Common myeloid progenitor, CD34-positive (primary cell): Measurements from ENCODE around the gene ADK.

Experiments
- CTCF ChIA-PET: fragments of 350-600 bp; sonication (Branson Sonifier 250); formaldehyde crosslinking; loops from one replicate; lab custom pipeline; 2021; ENCODE audit warnings: antibody characterized with exemption; lab: Charles Lee
- POLR2A ChIA-PET: fragments of 350-600 bp; sonication (Branson Sonifier 250); formaldehyde crosslinking; loops from one replicate; lab custom pipeline; 2021; ENCODE audit warnings: antibody characterized with exemption; lab: Charles Lee
- DNase-seq, 3 donors: peaks; one replicate each; pipeline versions ENCODE4 v3.0.0 to v3.0.0-alpha.2; 2013
- H3K27ac ChIP-seq, 2 experiments: 1 replicate in 1 of 2; 2 replicates in 1 of 2; pipeline ENCODE4 v1.7.0; 2013; ENCODE audit warnings: inconsistent platforms in 2 of 2, low read length in 2 of 2, mild to moderate bottlenecking in 2 of 2, low read depth in 1 of 2, moderate library complexity in 1 of 2; ENCODE audit not compliant: severe bottlenecking in 2 of 2, insufficient read depth in 1 of 2, poor library complexity in 1 of 2
- H3K27me3 ChIP-seq, 5 experiments: replicated peaks in 2 of 5; 1 replicate in 3 of 5; 2 replicates in 2 of 5; pipeline versions ENCODE4 v1.6.1 to v1.7.0; 2013; ENCODE audit warnings: low read length in 4 of 5, mild to moderate bottlenecking in 2 of 5, moderate library complexity in 2 of 5, inconsistent platforms in 1 of 5; ENCODE audit not compliant: insufficient read depth in 5 of 5, control insufficient read depth in 4 of 5
- H3K36me3 ChIP-seq, 4 experiments: 1 replicate in 2 of 4; 2 replicates in 2 of 4; pipeline versions ENCODE4 v1.6.1 to v1.7.0; 2013; ENCODE audit warnings: low read length in 3 of 4, control low read depth in 1 of 4, mild to moderate bottlenecking in 1 of 4; ENCODE audit not compliant: control insufficient read depth in 4 of 4, insufficient read depth in 4 of 4
- H3K4me1 ChIP-seq, 4 experiments: 1 replicate in 3 of 4; 2 replicates in 1 of 4; pipeline versions ENCODE4 v1.6.1 to v1.7.1; 2013; ENCODE audit warnings: low read length in 3 of 4, mild to moderate bottlenecking in 3 of 4, control low read depth in 1 of 4, inconsistent platforms in 1 of 4, moderate library complexity in 1 of 4; ENCODE audit not compliant: control insufficient read depth in 4 of 4, insufficient read depth in 4 of 4; ENCODE audit errors: control extremely low read depth in 1 of 4
- H3K4me3 ChIP-seq, 7 experiments: 1 replicate in 4 of 7; 2 replicates in 3 of 7; pipeline versions ENCODE4 v1.5.1 to v1.7.0; 2013; ENCODE audit warnings: mild to moderate bottlenecking in 7 of 7, low read length in 6 of 7, moderate library complexity in 6 of 7, inconsistent platforms in 2 of 7, low read depth in 2 of 7, control low read depth in 1 of 7; ENCODE audit not compliant: insufficient read depth in 4 of 7, control insufficient read depth in 1 of 7; ENCODE audit errors: extremely low read depth in 1 of 7
- H3K9me3 ChIP-seq, 5 experiments: 1 replicate in 4 of 5; 2 replicates in 1 of 5; pipeline versions ENCODE4 v1.6.1 to v1.7.1; 2013; ENCODE audit warnings: low read length in 4 of 5, mild to moderate bottlenecking in 2 of 5, inconsistent platforms in 1 of 5, low read depth in 1 of 5, moderate library complexity in 1 of 5; ENCODE audit not compliant: control insufficient read depth in 4 of 5, insufficient read depth in 2 of 5; ENCODE audit errors: control extremely low read depth in 1 of 5
- WGBS: methylation state at CpG from one replicate; pipeline ENCODE4 v1.1.5; 2013; ENCODE audit not compliant: insufficient coverage; 5-methylcytosine and 5-hydroxymethylcytosine counted together

Gene ADK

GRCh38 chr10:74249865-74250264 lies 98.8 kb downstream of the ADK start:
- no peak for DNase-seq
- no peaks in the 10 kb centered on the region for H3K9me3 ChIP-seq
- H3K36me3 ChIP-seq = no peaks in the 10 kb centered on the region
- peaks cover 0 to 4% (median 0%) of the 10 kb centered on the region in 4 experiments for H3K4me1 ChIP-seq
- H3K27me3 ChIP-seq = no peaks in the 10 kb centered on the region
- no peak overlapping the region for H3K4me3 ChIP-seq
- ChIA-PET POLR2A (no interaction called here), CTCF (interaction anchor here (1.3 to 2.2 kb wide), 4 partner anchors 769 to 851 kb away, joined by 5 to 7 read pairs (median 6); a partner anchor contains a TSS)
- WGBS = no CpG with 5 or more reads among the region's 1 CpG
- no peak overlapping the region for H3K27ac ChIP-seq

GRCh38 chr10:74255214-74255613 lies 104.2 kb downstream of the ADK start:
- Histone ChIP-seq H3K36me3 (no peaks in the 10 kb centered on the region), H3K27me3 (no peaks in the 10 kb centered on the region), H3K4me3 (no peak overlapping the region), H3K27ac (no peak overlapping the region), H3K4me1 (peaks cover 0 to 23% (median 9%) of the 10 kb centered on the region in 4 experiments), H3K9me3 (no peaks in the 10 kb centered on the region)
- CTCF ChIA-PET = interaction anchor here (1.0 to 1.6 kb wide), 4 partner anchors 10 to 843 kb away, joined by 3 to 4 read pairs (median 4); no protein-coding TSS in a partner anchor
- POLR2A ChIA-PET = no interaction called here
- DNase-seq = peak in 2 of 3 donors; percentile 44 to 55

GRCh38 chr10:74255888-74256357 lies 104.9 kb downstream of the ADK start:
- Histone ChIP-seq H3K36me3 (no peaks in the 10 kb centered on the region), H3K9me3 (no peaks in the 10 kb centered on the region), H3K27ac (no peak overlapping the region), H3K4me3 (peak overlapping the region in 1 of 7 experiments; percentile 35), H3K4me1 (peaks cover 0 to 24% (median 9%) of the 10 kb centered on the region in 4 experiments), H3K27me3 (no peaks in the 10 kb centered on the region)
- 18% methylated on average over 4 of the region's 4 CpGs for WGBS
- CTCF ChIA-PET = interaction anchor here (0.6 to 1.6 kb wide), 5 partner anchors 10 to 899 kb away, joined by 3 to 4 read pairs (median 4); no protein-coding TSS in a partner anchor
- DNase-seq = peak in 2 of 3 donors; percentile 46 to 51
- POLR2A ChIA-PET = no interaction called here

- no CpG with 5 or more reads among the region's 2 CpGs for WGBS
- H3K4me1 ChIP-seq = peaks cover 0 to 3% (median 1%) of the 10 kb centered on the region in 4 experiments
- H3K4me3 ChIP-seq = no peak overlapping the region
- H3K36me3 ChIP-seq = no peaks in the 10 kb centered on the region
- H3K27me3 ChIP-seq = no peaks in the 10 kb centered on the region
- CTCF ChIA-PET = interaction anchor here (1.0 to 2.9 kb wide), 3 partner anchors 757 to 836 kb away, joined by 3 to 12 read pairs (median 5); no protein-coding TSS in a partner anchor
- DNase-seq = no peak
- POLR2A ChIA-PET = no interaction called here
- no peak overlapping the region for H3K27ac ChIP-seq
- no peaks in the 10 kb centered on the region for H3K9me3 ChIP-seq
These were observed 111.8 kb downstream of the ADK start for GRCh38 chr10:74262856-74263255.

GRCh38 chr10:74263996-74264395 lies 113.0 kb downstream of the ADK start:
- ChIA-PET POLR2A (no interaction called here), CTCF (no interaction called here)
- no peak for DNase-seq
- Histone ChIP-seq H3K36me3 (no peaks in the 10 kb centered on the region), H3K27ac (no peak overlapping the region), H3K27me3 (no peaks in the 10 kb centered on the region), H3K4me1 (peaks cover 0 to 7% (median 2%) of the 10 kb centered on the region in 4 experiments), H3K4me3 (no peak overlapping the region), H3K9me3 (no peaks in the 10 kb centered on the region)

GRCh38 chr10:74272288-74272687 lies 121.3 kb downstream of the ADK start:
- H3K4me3 ChIP-seq = no peak overlapping the region
- H3K4me1 ChIP-seq = peaks cover 0 to 11% (median 2%) of the 10 kb centered on the region in 4 experiments
- CTCF ChIA-PET = interaction anchor here (1.2 to 1.4 kb wide), 2 partner anchors 10 to 751 kb away, joined by 3 read pairs; no protein-coding TSS in a partner anchor

DNA sequence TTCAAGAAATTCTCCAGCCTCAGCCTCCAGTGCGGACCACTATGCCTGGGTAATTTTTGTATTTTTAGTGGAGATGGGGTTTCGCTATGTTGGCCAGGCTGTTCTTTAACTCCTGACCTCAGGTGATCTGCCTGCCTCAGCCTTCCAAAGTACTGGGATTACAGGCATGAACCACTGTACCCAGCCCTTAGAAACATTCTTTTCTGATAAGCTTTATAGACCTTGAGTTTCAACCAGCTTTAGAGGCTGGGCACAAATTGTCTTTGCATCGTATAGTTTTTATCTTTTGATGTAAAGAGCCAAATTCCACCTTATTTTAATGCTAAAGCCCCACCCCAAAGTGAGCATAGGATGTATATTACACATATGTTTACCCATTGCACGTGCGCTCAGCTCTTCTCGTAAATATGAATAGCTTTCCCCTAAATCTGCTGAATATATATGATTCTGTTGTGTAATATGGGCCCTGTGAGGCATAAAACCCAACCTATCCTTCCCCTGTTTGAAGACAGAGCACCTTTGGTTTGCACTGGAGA lies 124.8 kb downstream of the ADK start:
- DNase-seq = no peak
- Histone ChIP-seq H3K4me3 (no peak overlapping the region), H3K27me3 (no peaks in the 10 kb centered on the region), H3K27ac (no peak overlapping the region), H3K9me3 (no peaks in the 10 kb centered on the region), H3K4me1 (peaks cover 0 to 7% (median 2%) of the 10 kb centered on the region in 4 experiments), H3K36me3 (peaks cover 0 to 2% (median 0%) of the 10 kb centered on the region in 4 experiments)
- ChIA-PET CTCF (interaction anchor here (0.6 to 1.6 kb wide), 5 partner anchors 9 to 712 kb away, joined by 3 to 4 read pairs (median 3); no protein-coding TSS in a partner anchor), POLR2A (interaction anchor here (0.6 to 1.2 kb wide), 3 partner anchors 21 to 744 kb away, joined by 3 to 6 read pairs (median 3); no protein-coding TSS in a partner anchor)
- WGBS = 100% methylated on average over 2 of the region's 6 CpGs

More at GRCh38 chr10:74272288-74272687, 121.3 kb downstream of the ADK start:
- POLR2A ChIA-PET = no interaction called here
- peaks cover 0 to 2% (median 0%) of the 10 kb centered on the region in 4 experiments for H3K36me3 ChIP-seq
- no peaks in the 10 kb centered on the region for H3K9me3 ChIP-seq
- H3K27me3 ChIP-seq = no peaks in the 10 kb centered on the region
- 95% methylated on average over 3 of the region's 3 CpGs for WGBS
- DNase-seq = no peak
- no peak overlapping the region for H3K27ac ChIP-seq
